Measurements from ENCODE around the gene MAPK12.

Gene MAPK12

GRCh38 chr22:50228366-50228765 is 33.1 kb downstream of the MAPK12 start:
- Histone ChIP-seq H3K36me3 (ENCODE audit: control insufficient read depth in 1 of 2, insufficient read depth in 2 of 2, low read length in 2 of 2) (peaks cover 18 to 59% of the 10 kb centered on the region in 2 donors), H3K9ac (ENCODE audit: low read depth in 1 of 2, low read length in 2 of 2) (no peak overlapping the region), H3K9me3 (ENCODE audit: control insufficient read depth in 1 of 2, low read length in 2 of 2) (no peaks in the 10 kb centered on the region), H3K4me3 (ENCODE audit: low read depth in 1 of 2, low read length in 2 of 2) (no peak overlapping the region), H3K27me3 (ENCODE audit: control insufficient read depth in 1 of 2, insufficient read depth in 2 of 2, low read length in 2 of 2) (no peaks in the 10 kb centered on the region), H3K4me1 (ENCODE audit: control insufficient read depth in 1 of 2, insufficient read depth in 2 of 2, low read length in 2 of 2) (no peaks in the 10 kb centered on the region), H3K27ac (ENCODE audit: low read depth, low read length) (no peak overlapping the region)

- no peak overlapping the region for H3K9ac ChIP-seq (ENCODE audit: low read depth in 1 of 2, low read length in 2 of 2)
- H3K4me1 ChIP-seq (ENCODE audit: control insufficient read depth in 1 of 2, insufficient read depth in 2 of 2, low read length in 2 of 2) = no peaks in the 10 kb centered on the region
- no peaks in the 10 kb centered on the region for H3K27me3 ChIP-seq (ENCODE audit: control insufficient read depth in 1 of 2, insufficient read depth in 2 of 2, low read length in 2 of 2)
- H3K36me3 ChIP-seq (ENCODE audit: control insufficient read depth in 1 of 2, insufficient read depth in 2 of 2, low read length in 2 of 2) = peaks cover 17 to 59% of the 10 kb centered on the region in 2 donors
- H3K9me3 ChIP-seq (ENCODE audit: control insufficient read depth in 1 of 2, low read length in 2 of 2) = no peaks in the 10 kb centered on the region
- H3K27ac ChIP-seq (ENCODE audit: low read depth, low read length) = no peak overlapping the region
- H3K4me3 ChIP-seq (ENCODE audit: low read depth in 1 of 2, low read length in 2 of 2) = no peak overlapping the region
Observed at GRCh38 chr22:50227579-50228215, 33.8 kb downstream of the MAPK12 start.

- Histone ChIP-seq H3K9ac (ENCODE audit: low read depth in 1 of 2, low read length in 2 of 2) (no peak overlapping the region), H3K4me1 (ENCODE audit: control insufficient read depth in 1 of 2, insufficient read depth in 2 of 2, low read length in 2 of 2) (no peaks in the 10 kb centered on the region), H3K27me3 (ENCODE audit: control insufficient read depth in 1 of 2, insufficient read depth in 2 of 2, low read length in 2 of 2) (no peaks in the 10 kb centered on the region), H3K36me3 (ENCODE audit: control insufficient read depth in 1 of 2, insufficient read depth in 2 of 2, low read length in 2 of 2) (peaks cover 19 to 60% of the 10 kb centered on the region in 2 donors), H3K4me3 (ENCODE audit: low read depth in 1 of 2, low read length in 2 of 2) (no peak overlapping the region), H3K9me3 (ENCODE audit: control insufficient read depth in 1 of 2, low read length in 2 of 2) (no peaks in the 10 kb centered on the region), H3K27ac (ENCODE audit: low read depth, low read length) (no peak overlapping the region)
Observed at GRCh38 chr22:50226875-50227165, 34.7 kb downstream of the MAPK12 start.

GRCh38 chr22:50226063-50226874 is 35.2 kb downstream of the MAPK12 start:
- Histone ChIP-seq H3K9me3 (ENCODE audit: control insufficient read depth in 1 of 2, low read length in 2 of 2) (no peaks in the 10 kb centered on the region), H3K27me3 (ENCODE audit: control insufficient read depth in 1 of 2, insufficient read depth in 2 of 2, low read length in 2 of 2) (no peaks in the 10 kb centered on the region), H3K27ac (ENCODE audit: low read depth, low read length) (no peak overlapping the region), H3K36me3 (ENCODE audit: control insufficient read depth in 1 of 2, insufficient read depth in 2 of 2, low read length in 2 of 2) (peaks cover 25 to 66% of the 10 kb centered on the region in 2 donors), H3K4me3 (ENCODE audit: low read depth in 1 of 2, low read length in 2 of 2) (no peak overlapping the region), H3K9ac (ENCODE audit: low read depth in 1 of 2, low read length in 2 of 2) (no peak overlapping the region), H3K4me1 (ENCODE audit: control insufficient read depth in 1 of 2, insufficient read depth in 2 of 2, low read length in 2 of 2) (no peaks in the 10 kb centered on the region)

- Histone ChIP-seq H3K36me3 (ENCODE audit: control insufficient read depth in 1 of 2, insufficient read depth in 2 of 2, low read length in 2 of 2) (peaks cover 30 to 74% of the 10 kb centered on the region in 2 donors), H3K9ac (ENCODE audit: low read depth in 1 of 2, low read length in 2 of 2) (no peak overlapping the region), H3K9me3 (ENCODE audit: control insufficient read depth in 1 of 2, low read length in 2 of 2) (no peaks in the 10 kb centered on the region), H3K4me3 (ENCODE audit: low read depth in 1 of 2, low read length in 2 of 2) (no peak overlapping the region), H3K27ac (ENCODE audit: low read depth, low read length) (no peak overlapping the region), H3K4me1 (ENCODE audit: control insufficient read depth in 1 of 2, insufficient read depth in 2 of 2, low read length in 2 of 2) (no peaks in the 10 kb centered on the region), H3K27me3 (ENCODE audit: control insufficient read depth in 1 of 2, insufficient read depth in 2 of 2, low read length in 2 of 2) (no peaks in the 10 kb centered on the region)
Observed at GRCh38 chr22:50225200-50225969, 36.1 kb downstream of the MAPK12 start.

- Histone ChIP-seq H3K9me3 (ENCODE audit: control insufficient read depth in 1 of 2, low read length in 2 of 2) (no peaks in the 10 kb centered on the region), H3K36me3 (ENCODE audit: control insufficient read depth in 1 of 2, insufficient read depth in 2 of 2, low read length in 2 of 2) (peaks cover 33 to 75% of the 10 kb centered on the region in 2 donors), H3K27me3 (ENCODE audit: control insufficient read depth in 1 of 2, insufficient read depth in 2 of 2, low read length in 2 of 2) (no peaks in the 10 kb centered on the region), H3K4me3 (ENCODE audit: low read depth in 1 of 2, low read length in 2 of 2) (no peak overlapping the region), H3K9ac (ENCODE audit: low read depth in 1 of 2, low read length in 2 of 2) (no peak overlapping the region), H3K27ac (ENCODE audit: low read depth, low read length) (no peak overlapping the region), H3K4me1 (ENCODE audit: control insufficient read depth in 1 of 2, insufficient read depth in 2 of 2, low read length in 2 of 2) (peaks cover 0 to 4% of the 10 kb centered on the region in 2 donors)
Observed at GRCh38 chr22:50224071-50224470, 37.4 kb downstream of the MAPK12 start.

GRCh38 chr22:50222508-50222907 is 39.0 kb downstream of the MAPK12 start:
- Histone ChIP-seq H3K27me3 (ENCODE audit: control insufficient read depth in 1 of 2, insufficient read depth in 2 of 2, low read length in 2 of 2) (no peaks in the 10 kb centered on the region), H3K4me3 (ENCODE audit: low read depth in 1 of 2, low read length in 2 of 2) (no peak overlapping the region), H3K9ac (ENCODE audit: low read depth in 1 of 2, low read length in 2 of 2) (no peak overlapping the region), H3K27ac (ENCODE audit: low read depth, low read length) (no peak overlapping the region), H3K4me1 (ENCODE audit: control insufficient read depth in 1 of 2, insufficient read depth in 2 of 2, low read length in 2 of 2) (peaks cover 0 to 4% of the 10 kb centered on the region in 2 donors), H3K9me3 (ENCODE audit: control insufficient read depth in 1 of 2, low read length in 2 of 2) (no peaks in the 10 kb centered on the region), H3K36me3 (ENCODE audit: control insufficient read depth in 1 of 2, insufficient read depth in 2 of 2, low read length in 2 of 2) (peaks cover 43 to 84% of the 10 kb centered on the region in 2 donors)

GRCh38 chr22:50221410-50222300 is 39.8 kb downstream of the MAPK12 start:
- peaks cover 0 to 4% of the 10 kb centered on the region in 2 donors for H3K4me1 ChIP-seq (ENCODE audit: control insufficient read depth in 1 of 2, insufficient read depth in 2 of 2, low read length in 2 of 2)
- peaks cover 43 to 85% of the 10 kb centered on the region in 2 donors for H3K36me3 ChIP-seq (ENCODE audit: control insufficient read depth in 1 of 2, insufficient read depth in 2 of 2, low read length in 2 of 2)

GRCh38 chr22:50220603-50221409 is 40.7 kb downstream of the MAPK12 start:
- Histone ChIP-seq H3K4me3 (ENCODE audit: low read depth in 1 of 2, low read length in 2 of 2) (no peak overlapping the region), H3K36me3 (ENCODE audit: control insufficient read depth in 1 of 2, insufficient read depth in 2 of 2, low read length in 2 of 2) (peaks cover 38 to 87% of the 10 kb centered on the region in 2 donors), H3K27me3 (ENCODE audit: control insufficient read depth in 1 of 2, insufficient read depth in 2 of 2, low read length in 2 of 2) (no peaks in the 10 kb centered on the region), H3K4me1 (ENCODE audit: control insufficient read depth in 1 of 2, insufficient read depth in 2 of 2, low read length in 2 of 2) (peaks cover 0 to 4% of the 10 kb centered on the region in 2 donors), H3K27ac (ENCODE audit: low read depth, low read length) (no peak overlapping the region), H3K9ac (ENCODE audit: low read depth in 1 of 2, low read length in 2 of 2) (no peak overlapping the region), H3K9me3 (ENCODE audit: control insufficient read depth in 1 of 2, low read length in 2 of 2) (no peaks in the 10 kb centered on the region)

More at GRCh38 chr22:50221410-50222300, 39.8 kb downstream of the MAPK12 start:
- no peak overlapping the region for H3K27ac ChIP-seq (ENCODE audit: low read depth, low read length)
- no peaks in the 10 kb centered on the region for H3K27me3 ChIP-seq (ENCODE audit: control insufficient read depth in 1 of 2, insufficient read depth in 2 of 2, low read length in 2 of 2)
- no peaks in the 10 kb centered on the region for H3K9me3 ChIP-seq (ENCODE audit: control insufficient read depth in 1 of 2, low read length in 2 of 2)
- no peak overlapping the region for H3K9ac ChIP-seq (ENCODE audit: low read depth in 1 of 2, low read length in 2 of 2)
- no peak overlapping the region for H3K4me3 ChIP-seq (ENCODE audit: low read depth in 1 of 2, low read length in 2 of 2)

Data from duodenal mucosa (tissue), 2 donors.